GM11168 (cell line): ENCODE results near the gene DNAJB1.
"Not testable (repeated sequence)": the region's sequence is repeated elsewhere in the genome, so short reads cannot be mapped to it uniquely, and the experiment has no call there.

Experiments
- in situ Hi-C: fragments of 300-500 bp; cut with MboI; formaldehyde crosslinking; loops from one replicate; pipeline ENCODE4 v1.12.0; 2022; ENCODE audit warnings: low sequenced_read_pairs; ENCODE audit not compliant: unreplicated experiment

DNAJB1 gene

GRCh38 chr19:14517840-14518505, at the start of gene DNAJB1:
TSS of gene DNAJB1 (minus strand) at chr19:14518397. CDS start at chr19:14518349, 48 bp downstream.
- in situ Hi-C loops, result no loop called here

GRCh38 chr19:14567079-14567478, 48.9 kb upstream of the DNAJB1 start:
- in situ Hi-C loops, result no loop called here

GRCh38 chr19:14566712-14567077, 48.5 kb upstream of the DNAJB1 start:
- in situ Hi-C loops, result no loop called here

GRCh38 chr19:14565765-14566711, 47.8 kb upstream of the DNAJB1 start:
- in situ Hi-C loops, result no loop called here

- in situ Hi-C loops, result no loop called here
Observed at GRCh38 chr19:14565298-14565679, 47.1 kb upstream of the DNAJB1 start.

GRCh38 chr19:14564652-14565297, 46.6 kb upstream of the DNAJB1 start:
- in situ Hi-C loops, result not testable (repeated sequence)

GRCh38 chr19:14563989-14564651, 45.9 kb upstream of the DNAJB1 start:
- in situ Hi-C loops, result no loop called here

GRCh38 chr19:14563590-14563926, 45.4 kb upstream of the DNAJB1 start:
- in situ Hi-C loops, result no loop called here

GRCh38 chr19:14562660-14563589, 44.7 kb upstream of the DNAJB1 start:
- in situ Hi-C loops, result no loop called here

- in situ Hi-C loops, result no loop called here
Observed at GRCh38 chr19:14561847-14562351, 43.7 kb upstream of the DNAJB1 start.

GRCh38 chr19:14561249-14561648, 43.1 kb upstream of the DNAJB1 start:
- in situ Hi-C loops, result no loop called here

GRCh38 chr19:14560776-14561108, 42.5 kb upstream of the DNAJB1 start:
- in situ Hi-C loops, result no loop called here

- in situ Hi-C loops, result no loop called here
Observed at GRCh38 chr19:14559916-14560775, 41.9 kb upstream of the DNAJB1 start.

- in situ Hi-C loops, result no loop called here
Observed at GRCh38 chr19:14558370-14559066, 40.3 kb upstream of the DNAJB1 start.

- in situ Hi-C loops, result no loop called here
Observed at GRCh38 chr19:14556662-14557188, 38.5 kb upstream of the DNAJB1 start.

- in situ Hi-C loops, result no loop called here
Observed at GRCh38 chr19:14555918-14556661, 37.9 kb upstream of the DNAJB1 start.

- in situ Hi-C loops, result no loop called here
Observed at GRCh38 chr19:14554382-14554812, 36.2 kb upstream of the DNAJB1 start.
